A549 (cell line): ENCODE data around the gene ANKHD1. TPM values are rescaled to one million over a fixed set of nuclear protein-coding genes. Genes with fewer than 3 reads are reported as not detected.

ENCODE experiments used
- ATAC-seq, 2 experiments: fragments of 200-7000 bp in 1 of 2; fragments of >200 bp in 1 of 2; cut with Nextera tagmentation in 1 of 2; cut with Tn5 transposase in 1 of 2; 3 replicates each; pipeline versions ENCODE4 v1.8.0 to v1.9.1; 2018 to 2020; ENCODE audit warnings: mild to moderate bottlenecking in 1 of 2, moderate library complexity in 1 of 2
- CTCF ChIA-PET: fragments of 300-600 bp; sonication (Branson Sonifier 250); formaldehyde crosslinking; extraction: SDS; loops from one replicate; lab custom pipeline; 2021; ENCODE audit warnings: antibody characterized with exemption, inconsistent platforms; lab: Yijun Ruan, JAX
- POLR2A ChIA-PET: fragments of 350-600 bp; formaldehyde crosslinking; extraction: SDS; loops from one replicate; lab custom pipeline; 2021; ENCODE audit warnings: antibody characterized with exemption, inconsistent platforms; lab: Yijun Ruan, JAX
- DNase-seq, 2 experiments: peaks; one replicate each; pipeline versions ENCODE4 v3.0.0 to v3.0.0-alpha.2; 2011 to 2016; ENCODE audit warnings: low read depth in 1 of 2, low spot score in 1 of 2
- FAIRE-seq: peaks from 2 replicates; lab custom pipeline; 2011; peaks lifted over from hg19 to GRCh38; lab: Jason Lieb, UNC
- H3K27ac ChIP-seq, 2 experiments: fragments of >200 bp; sonication (Bioruptor Twin); formaldehyde crosslinking; 3 replicates each; pipeline ENCODE4 v1.5.1; 2016 to 2017
- H3K4me1 ChIP-seq: fragments of >200 bp; sonication (Bioruptor Twin); formaldehyde crosslinking; 3 replicates; pipeline ENCODE4 v1.6.1; 2016
- H3K4me2 ChIP-seq: fragments of >200 bp; sonication (Bioruptor Twin); formaldehyde crosslinking; 3 replicates; pipeline ENCODE4 v1.6.1; 2016
- H3K4me3 ChIP-seq: fragments of >200 bp; sonication (Bioruptor Twin); formaldehyde crosslinking; 3 replicates; pipeline ENCODE4 v1.5.1; 2016
- H3K9me3 ChIP-seq: fragments of >200 bp; sonication (Bioruptor Twin); formaldehyde crosslinking; 3 replicates; pipeline ENCODE4 v1.6.1; 2016
- CBX8 ChIP-seq: fragments of 200-600 bp; sonication (generic); IDR thresholded peaks from 2 replicates; pipeline ENCODE4 v1.6.1; 2016
- EHMT2 ChIP-seq: fragments of 200-600 bp; sonication (generic); IDR thresholded peaks from 2 replicates; pipeline ENCODE4 v1.6.1; 2016; ENCODE audit warnings: antibody characterized with exemption, low read depth, mild to moderate bottlenecking, moderate library complexity
- HDAC2 ChIP-seq: fragments of 200-600 bp; sonication (generic); IDR thresholded peaks from 2 replicates; pipeline ENCODE4 v1.6.1; 2016
- HOXA7 ChIP-seq: fragments of 250-450 bp; sonication (Bioruptor Pico); IDR thresholded peaks from 2 replicates; pipeline ENCODE4 v1.5.0; 2020; ENCODE audit warnings: mild to moderate bottlenecking, moderate library complexity
- JUN ChIP-seq, 2 experiments: fragments of >200 bp; sonication (Bioruptor Twin); formaldehyde crosslinking; IDR thresholded peaks; 2 replicates in 1 of 2; 3 replicates in 1 of 2; pipeline ENCODE4 v1.6.1; 2016 to 2017
- MAFK ChIP-seq: fragments of 450-650 bp; IDR thresholded peaks from 2 replicates; pipeline ENCODE4 v1.6.1; 2014; ENCODE audit not compliant: partially characterized antibody
- MYC ChIP-seq: IDR thresholded peaks from 2 replicates; pipeline ENCODE4 v1.6.1; 2012; ENCODE audit warnings: mild to moderate bottlenecking, inconsistent platforms, low read length, improper control_type of control experiment, borderline replicate concordance
- NPAS2 ChIP-seq: fragments of 250-450 bp; sonication (Bioruptor Pico); IDR thresholded peaks from 2 replicates; pipeline ENCODE4 v1.8.0; 2022; ENCODE audit warnings: mild to moderate bottlenecking, moderate library complexity, borderline replicate concordance
- REST ChIP-seq: fragments of 200-600 bp; sonication (generic); IDR thresholded peaks from 2 replicates; pipeline ENCODE4 v1.6.1; 2016; ENCODE audit warnings: antibody characterized with exemption, mild to moderate bottlenecking, moderate library complexity
- RFX5 ChIP-seq: fragments of 450-650 bp; IDR thresholded peaks from 2 replicates; pipeline ENCODE4 v1.7.1; 2014; ENCODE audit warnings: antibody characterized with exemption, mild to moderate bottlenecking, moderate library complexity
- TFCP2L1 ChIP-seq: fragments of 250-450 bp; sonication (Bioruptor Pico); IDR thresholded peaks from 2 replicates; pipeline ENCODE4 v1.5.0; 2021; ENCODE audit warnings: mild to moderate bottlenecking
- ZC3H11A ChIP-seq: fragments of 450-650 bp; IDR thresholded peaks from 2 replicates; pipeline ENCODE4 v1.6.1; 2014; ENCODE audit warnings: antibody characterized with exemption, mild to moderate bottlenecking
- WGBS: methylation state at CpG from one replicate; pipeline ENCODE4 v1.1.6; 2017; ENCODE audit errors: missing lambda C conversion rate; 5-methylcytosine and 5-hydroxymethylcytosine counted together
- polyA plus RNA-seq, 4 experiments: library from polyadenylated mRNA; depleted of rRNA in 3 of 4; stranded (reverse); fragments of >200 nt; fragmentation: RNase III in 1 of 4; extraction: RNeasy Plus Mini Kit Qiagen cat#74134 plus additional on column Dnase treatment in 1 of 4; gene quantifications; 2 replicates in 3 of 4; 3 replicates in 1 of 4; pipeline ENCODE4 v1.2.3, GENCODE V29; 2011 to 2017
- small RNA-seq, 6 experiments: library from RNA; depleted of rRNA; stranded (forward); fragments of <200 nt; gene quantifications; one replicate each; pipeline ENCODE3, GENCODE V24; 2012
- TF ChIP-seq, protein P1 (sequence below): fragments of >200 bp; sonication (Bioruptor Twin); formaldehyde crosslinking; IDR thresholded peaks from 3 replicates; pipeline ENCODE4 v1.6.1; 2016
- TF ChIP-seq, protein P2 (sequence below): fragments of 450-650 bp; IDR thresholded peaks from 2 replicates; pipeline ENCODE4 v1.6.1; 2014; ENCODE audit warnings: antibody characterized with exemption
- TF ChIP-seq, protein P3 (sequence below): fragments of 250-450 bp; sonication (Bioruptor Pico); IDR thresholded peaks from 2 replicates; pipeline ENCODE4 v1.5.0; 2021; ENCODE audit warnings: mild to moderate bottlenecking, moderate library complexity, borderline replicate concordance

ANKHD1 gene
- polyA plus RNA-seq, 2 of the 4 experiments (the other 2 are of a cell fraction) = 46.9 to 94.1 TPM

- Histone ChIP-seq H3K4me2 (no peak overlapping the region), H3K4me3 (no peak overlapping the region), H3K27ac (no peak overlapping the region), H3K9me3 (no peaks in the 10 kb centered on the region), H3K4me1 (no peaks in the 10 kb centered on the region)
- POLR2A ChIA-PET = interaction anchor here (1.6 kb wide), 1 partner anchor 24 kb away, joined by 3 read pairs; the partner anchor contains the start of gene APBB3
- FAIRE-seq (no peak), ATAC-seq (no peak), DNase-seq (no peak)
- WGBS = 80% methylated on average over 5 of the region's 5 CpGs
- TF ChIP-seq MAFK (no peak), EHMT2 (no peak), HDAC2 (no peak), TFCP2L1 (CRISPR knock-in tag) (no peak), HOXA7 (CRISPR knock-in tag) (no peak), RFX5 (no peak), NPAS2 (CRISPR knock-in tag) (no peak), REST (no peak), CBX8 (no peak), MYC (no peak), ZC3H11A (no peak), JUN (IDR thresholded peaks at IDR 0.05) (no peak)
- TF ChIP-seq, protein P1, sequence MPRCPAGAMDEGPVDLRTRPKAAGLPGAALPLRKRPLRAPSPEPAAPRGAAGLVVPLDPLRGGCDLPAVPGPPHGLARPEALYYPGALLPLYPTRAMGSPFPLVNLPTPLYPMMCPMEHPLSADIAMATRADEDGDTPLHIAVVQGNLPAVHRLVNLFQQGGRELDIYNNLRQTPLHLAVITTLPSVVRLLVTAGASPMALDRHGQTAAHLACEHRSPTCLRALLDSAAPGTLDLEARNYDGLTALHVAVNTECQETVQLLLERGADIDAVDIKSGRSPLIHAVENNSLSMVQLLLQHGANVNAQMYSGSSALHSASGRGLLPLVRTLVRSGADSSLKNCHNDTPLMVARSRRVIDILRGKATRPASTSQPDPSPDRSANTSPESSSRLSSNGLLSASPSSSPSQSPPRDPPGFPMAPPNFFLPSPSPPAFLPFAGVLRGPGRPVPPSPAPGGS = no peak
- TF ChIP-seq, protein P2, sequence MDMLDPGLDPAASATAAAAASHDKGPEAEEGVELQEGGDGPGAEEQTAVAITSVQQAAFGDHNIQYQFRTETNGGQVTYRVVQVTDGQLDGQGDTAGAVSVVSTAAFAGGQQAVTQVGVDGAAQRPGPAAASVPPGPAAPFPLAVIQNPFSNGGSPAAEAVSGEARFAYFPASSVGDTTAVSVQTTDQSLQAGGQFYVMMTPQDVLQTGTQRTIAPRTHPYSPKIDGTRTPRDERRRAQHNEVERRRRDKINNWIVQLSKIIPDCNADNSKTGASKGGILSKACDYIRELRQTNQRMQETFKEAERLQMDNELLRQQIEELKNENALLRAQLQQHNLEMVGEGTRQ = no peak
- TF ChIP-seq, protein P3, sequence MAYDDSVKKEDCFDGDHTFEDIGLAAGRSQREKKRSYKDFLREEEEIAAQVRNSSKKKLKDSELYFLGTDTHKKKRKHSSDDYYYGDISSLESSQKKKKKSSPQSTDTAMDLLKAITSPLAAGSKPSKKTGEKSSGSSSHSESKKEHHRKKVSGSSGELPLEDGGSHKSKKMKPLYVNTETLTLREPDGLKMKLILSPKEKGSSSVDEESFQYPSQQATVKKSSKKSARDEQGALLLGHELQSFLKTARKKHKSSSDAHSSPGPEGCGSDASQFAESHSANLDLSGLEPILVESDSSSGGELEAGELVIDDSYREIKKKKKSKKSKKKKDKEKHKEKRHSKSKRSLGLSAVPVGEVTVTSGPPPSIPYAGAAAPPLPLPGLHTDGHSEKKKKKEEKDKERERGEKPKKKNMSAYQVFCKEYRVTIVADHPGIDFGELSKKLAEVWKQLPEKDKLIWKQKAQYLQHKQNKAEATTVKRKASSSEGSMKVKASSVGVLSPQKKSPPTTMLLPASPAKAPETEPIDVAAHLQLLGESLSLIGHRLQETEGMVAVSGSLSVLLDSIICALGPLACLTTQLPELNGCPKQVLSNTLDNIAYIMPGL = no peak
- CTCF ChIA-PET = no interaction called here
Observed at GRCh38 chr5:140588311-140589070, 186.9 kb downstream of the ANKHD1 start.

Small RNAs within 50 kb of the gene (small RNA-seq; reads per million reads assigned to genes)
- 0 reads per million in 6 experiments for gene RF00279
- gene RF00443 = 0 to 0.78 (median 0) reads per million in 6 experiments
- gene RNU4-14P = 0 reads per million in 6 experiments

Other genes with a start within 250 kb of the ANKHD1 start
- 76.8 and 82.8 TPM in 2 replicates for gene CYSTM1, start 226.6 kb upstream of the ANKHD1 start, polyA plus RNA-seq (2011; rRNA removed)
- gene CYSTM1, start 226.6 kb upstream of the ANKHD1 start, polyA plus RNA-seq (2017; fragmentation: RNase III; extraction: RNeasy Plus Mini Kit Qiagen cat#74134 plus additional on column Dnase treatment) = 83.6 to 103 TPM (median 89.9 TPM) in 3 replicates
- gene PFDN1, start 98.7 kb upstream of the ANKHD1 start, polyA plus RNA-seq (2011; rRNA removed) = 90.4 and 97.0 TPM in 2 replicates
- gene PFDN1, start 98.7 kb upstream of the ANKHD1 start, polyA plus RNA-seq (2017; fragmentation: RNase III; extraction: RNeasy Plus Mini Kit Qiagen cat#74134 plus additional on column Dnase treatment) = 201 to 239 TPM (median 226 TPM) in 3 replicates
- gene HBEGF, start 55.2 kb upstream of the ANKHD1 start, polyA plus RNA-seq (2011; rRNA removed) = 4.2 and 5.0 TPM in 2 replicates
- 3.4 to 5.1 TPM (median 3.5 TPM) in 3 replicates for gene HBEGF, start 55.2 kb upstream of the ANKHD1 start, polyA plus RNA-seq (2017; fragmentation: RNase III; extraction: RNeasy Plus Mini Kit Qiagen cat#74134 plus additional on column Dnase treatment)
- gene SLC4A9, start 41.6 kb upstream of the ANKHD1 start, polyA plus RNA-seq (2011; rRNA removed) = not detected in 2 replicates
- gene SLC4A9, start 41.6 kb upstream of the ANKHD1 start, polyA plus RNA-seq (2017; fragmentation: RNase III; extraction: RNeasy Plus Mini Kit Qiagen cat#74134 plus additional on column Dnase treatment) = not detected in 3 replicates
- gene EIF4EBP3, start 145.8 kb downstream of the ANKHD1 start, polyA plus RNA-seq (2011; rRNA removed) = 2.0 and 2.9 TPM in 2 replicates
- gene EIF4EBP3, start 145.8 kb downstream of the ANKHD1 start, polyA plus RNA-seq (2017; fragmentation: RNase III; extraction: RNeasy Plus Mini Kit Qiagen cat#74134 plus additional on column Dnase treatment) = 0.96 to 1.6 TPM (median 1.2 TPM) in 3 replicates
- 48.1 and 50.8 TPM in 2 replicates for gene SRA1, start 155.6 kb downstream of the ANKHD1 start, polyA plus RNA-seq (2011; rRNA removed)
- gene SRA1, start 155.6 kb downstream of the ANKHD1 start, polyA plus RNA-seq (2017; fragmentation: RNase III; extraction: RNeasy Plus Mini Kit Qiagen cat#74134 plus additional on column Dnase treatment) = 28.6 to 32.1 TPM (median 30.3 TPM) in 3 replicates
- 11.7 and 13.4 TPM in 2 replicates for gene APBB3, start 162.8 kb downstream of the ANKHD1 start, polyA plus RNA-seq (2011; rRNA removed)
- 7.1 to 10.6 TPM (median 9.4 TPM) in 3 replicates for gene APBB3, start 162.8 kb downstream of the ANKHD1 start, polyA plus RNA-seq (2017; fragmentation: RNase III; extraction: RNeasy Plus Mini Kit Qiagen cat#74134 plus additional on column Dnase treatment)
- 79.5 and 135 TPM in 2 replicates for gene SLC35A4, start 163.0 kb downstream of the ANKHD1 start, polyA plus RNA-seq (2011; rRNA removed)
- 62.1 to 70.3 TPM (median 65.6 TPM) in 3 replicates for gene SLC35A4, start 163.0 kb downstream of the ANKHD1 start, polyA plus RNA-seq (2017; fragmentation: RNase III; extraction: RNeasy Plus Mini Kit Qiagen cat#74134 plus additional on column Dnase treatment)
- gene CD14, start 231.3 kb downstream of the ANKHD1 start, polyA plus RNA-seq (2011; rRNA removed) = 3.3 and 6.3 TPM in 2 replicates
- 2.0 to 3.5 TPM (median 2.9 TPM) in 3 replicates for gene CD14, start 231.3 kb downstream of the ANKHD1 start, polyA plus RNA-seq (2017; fragmentation: RNase III; extraction: RNeasy Plus Mini Kit Qiagen cat#74134 plus additional on column Dnase treatment)
- gene TMCO6, start 237.6 kb downstream of the ANKHD1 start, polyA plus RNA-seq (2011; rRNA removed) = 11.8 and 14.6 TPM in 2 replicates
- 13.3 to 18.1 TPM (median 16.1 TPM) in 3 replicates for gene TMCO6, start 237.6 kb downstream of the ANKHD1 start, polyA plus RNA-seq (2017; fragmentation: RNase III; extraction: RNeasy Plus Mini Kit Qiagen cat#74134 plus additional on column Dnase treatment)
- 100 and 119 TPM in 2 replicates for gene NDUFA2, start 245.8 kb downstream of the ANKHD1 start, polyA plus RNA-seq (2011; rRNA removed)
- gene NDUFA2, start 245.8 kb downstream of the ANKHD1 start, polyA plus RNA-seq (2017; fragmentation: RNase III; extraction: RNeasy Plus Mini Kit Qiagen cat#74134 plus additional on column Dnase treatment) = 175 to 185 TPM (median 180 TPM) in 3 replicates
- gene IK, start 246.0 kb downstream of the ANKHD1 start, polyA plus RNA-seq (2011; rRNA removed) = 120 and 158 TPM in 2 replicates
- gene IK, start 246.0 kb downstream of the ANKHD1 start, polyA plus RNA-seq (2017; fragmentation: RNase III; extraction: RNeasy Plus Mini Kit Qiagen cat#74134 plus additional on column Dnase treatment) = 150 to 170 TPM (median 160 TPM) in 3 replicates